Spleen (tissue), 11 donors: ENCODE measurements around the gene HOXA10. TPM values are rescaled to one million over a fixed set of nuclear protein-coding genes. Genes with fewer than 3 reads are reported as not detected.

Experiments used
- DNase-seq: peaks from one replicate; pipeline ENCODE4 v3.0.0-alpha.2; 2020
- H3K27ac ChIP-seq, 8 donors: fragments of 200-600 bp; sonication (generic) in 7 of 8; 1 replicate in 4 of 8; 2 replicates in 4 of 8; pipeline versions ENCODE4 v1.5.0 to v1.8.0; 2016 to 2021; ENCODE audit warnings: inconsistent platforms in 4 of 8, mild to moderate bottlenecking in 4 of 8, moderate library complexity in 1 of 8
- H3K27me3 ChIP-seq, 7 donors: fragments of 200-600 bp; sonication (generic) in 6 of 7; replicated peaks in 1 of 7; 1 replicate in 4 of 7; 2 replicates in 3 of 7; pipeline versions ENCODE4 v1.5.0 to v1.8.0; 2016 to 2021; ENCODE audit warnings: inconsistent platforms in 3 of 7, mild to moderate bottlenecking in 1 of 7
- H3K36me3 ChIP-seq, 6 donors: fragments of 200-600 bp; sonication (generic) in 5 of 6; 1 replicate in 4 of 6; 2 replicates in 2 of 6; pipeline versions ENCODE4 v1.5.0 to v1.8.0; 2016 to 2021; ENCODE audit warnings: inconsistent platforms in 2 of 6
- H3K4me1 ChIP-seq, 6 donors: fragments of 200-600 bp; sonication (generic) in 5 of 6; 1 replicate in 3 of 6; 2 replicates in 3 of 6; pipeline versions ENCODE4 v1.5.0 to v1.8.0; 2016 to 2021; ENCODE audit warnings: inconsistent platforms in 3 of 6
- H3K4me3 ChIP-seq, 8 donors: fragments of 200-600 bp; sonication (generic) in 7 of 8; 1 replicate in 4 of 8; 2 replicates in 4 of 8; pipeline versions ENCODE4 v1.5.0 to v1.8.0; 2016 to 2021; ENCODE audit warnings: inconsistent platforms in 4 of 8, mild to moderate bottlenecking in 4 of 8, moderate library complexity in 2 of 8
- H3K9me3 ChIP-seq, 8 donors: fragments of 200-600 bp; sonication (generic) in 7 of 8; 1 replicate in 4 of 8; 2 replicates in 4 of 8; pipeline versions ENCODE4 v1.5.0 to v1.8.0; 2016 to 2021; ENCODE audit warnings: inconsistent platforms in 4 of 8
- POLR2A ChIP-seq, 3 donors: fragments of 450-650 bp; IDR thresholded peaks; one replicate each; pipeline ENCODE4 v1.5.1; 2017; ENCODE audit warnings: antibody characterized with exemption in 3 of 3, mild to moderate bottlenecking in 1 of 3
- POLR2AphosphoS5 ChIP-seq, 3 donors: sonication (generic); formaldehyde crosslinking; IDR thresholded peaks; one replicate each; pipeline ENCODE4 v1.5.1; 2017; ENCODE audit warnings: antibody characterized with exemption in 3 of 3
- WGBS, 5 donors: extraction: QIAGEN DNeasy Blood & Tissue Kit in 3 of 5; methylation state at CpG; one replicate each; pipeline versions ENCODE4 v1.1.5 to v1.1.7; 2013 to 2018; 5-methylcytosine and 5-hydroxymethylcytosine counted together
- intact Hi-C: fragments of 100-400 bp; cut with DNase I; formaldehyde crosslinking; loops from one replicate; pipeline ENCODE4 v1.15.0; 2023; ENCODE audit warnings: low total_unique reads
- polyA plus RNA-seq, 3 donors: library from polyadenylated mRNA; stranded (reverse); fragments of 200-250 nt; gene quantifications; one replicate each; pipeline ENCODE4 v1.2.1, GENCODE V29; 2013
- total RNA-seq, 7 donors: library from RNA; depleted of rRNA in 3 of 7; stranded (reverse); fragments of >200 nt in 3 of 7; fragmentation: NEBNext Ultra II Directional in 4 of 7; extraction: Animal tissue kit (Norgen Biotek cat#: 25700) in 4 of 7; gene quantifications; one replicate each; pipeline versions ENCODE4 v1.1.0 to v1.2.1, GENCODE V29; 2016 to 2021
- TF ChIP-seq, protein P1 (sequence below), 11 experiments: fragments of 200-600 bp in 7 of 11; fragments of 450-650 bp in 4 of 11; sonication (generic) in 4 of 11; IDR thresholded peaks in 8 of 11; conservative IDR thresholded peaks in 3 of 11; 1 replicate in 7 of 11; 2 replicates in 4 of 11; pipeline versions ENCODE4 v1.4.0 to v1.8.0; 2016 to 2021; ENCODE audit warnings: antibody characterized with exemption in 11 of 11, inconsistent platforms in 4 of 11, mild to moderate bottlenecking in 1 of 11
- donor health status: healthy with polysubstance abuse.
- donor health status: DM: no; HTN: no; CAD: no; lungs with moderate emphysema.
- donor health status: DM: no; HTN: no; CAD: no.
- donor health status: Bipolar disorder and iron deficiency.
- donor health status: healthy.
- donor health status: DM: no; HTN: no; CAD: no.
- donor health status: DM: yes; HTN: yes; CAD: no.

The HOXA10 gene
- total and polyA plus RNA-seq, 10 donors = 0.05 to 0.72 (median 0.20) TPM; not detected in 4

DNA sequence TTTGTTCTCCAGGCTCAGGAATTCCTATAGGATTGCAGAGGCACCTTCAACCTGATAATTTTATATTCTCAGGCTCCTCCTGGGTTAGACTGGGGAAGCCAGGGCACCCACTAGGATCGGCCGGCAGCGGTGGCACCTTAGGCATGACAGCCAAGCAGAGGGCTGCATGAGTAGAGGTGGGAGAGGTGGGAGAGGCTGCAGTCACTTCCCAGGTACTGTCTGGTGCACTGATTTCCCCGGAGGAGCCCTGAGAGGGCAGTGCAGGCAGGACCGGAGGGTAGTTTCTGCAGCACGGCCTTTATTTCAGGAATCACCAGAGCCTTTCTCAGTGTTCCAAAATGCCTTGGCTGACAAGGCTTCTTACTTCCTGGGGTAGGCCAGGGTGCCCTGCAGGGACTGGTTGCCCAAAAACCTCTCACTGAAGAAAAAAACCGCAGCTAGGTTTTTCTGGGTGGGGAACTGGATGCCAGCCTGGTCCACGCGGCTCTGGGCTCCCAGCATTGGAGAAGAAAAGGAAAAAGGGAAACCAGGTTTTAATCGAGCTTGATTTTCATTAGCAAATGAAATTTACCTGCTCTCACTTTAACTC is 29.3 kb upstream of the HOXA10 start:
- no peaks in the 10 kb centered on the region for H3K9me3 ChIP-seq
- TF ChIP-seq POLR2AphosphoS5 (IDR thresholded peaks at IDR 0.05) (no peak), POLR2A (IDR thresholded peaks at IDR 0.05) (no peak)
- TF ChIP-seq, protein P1, sequence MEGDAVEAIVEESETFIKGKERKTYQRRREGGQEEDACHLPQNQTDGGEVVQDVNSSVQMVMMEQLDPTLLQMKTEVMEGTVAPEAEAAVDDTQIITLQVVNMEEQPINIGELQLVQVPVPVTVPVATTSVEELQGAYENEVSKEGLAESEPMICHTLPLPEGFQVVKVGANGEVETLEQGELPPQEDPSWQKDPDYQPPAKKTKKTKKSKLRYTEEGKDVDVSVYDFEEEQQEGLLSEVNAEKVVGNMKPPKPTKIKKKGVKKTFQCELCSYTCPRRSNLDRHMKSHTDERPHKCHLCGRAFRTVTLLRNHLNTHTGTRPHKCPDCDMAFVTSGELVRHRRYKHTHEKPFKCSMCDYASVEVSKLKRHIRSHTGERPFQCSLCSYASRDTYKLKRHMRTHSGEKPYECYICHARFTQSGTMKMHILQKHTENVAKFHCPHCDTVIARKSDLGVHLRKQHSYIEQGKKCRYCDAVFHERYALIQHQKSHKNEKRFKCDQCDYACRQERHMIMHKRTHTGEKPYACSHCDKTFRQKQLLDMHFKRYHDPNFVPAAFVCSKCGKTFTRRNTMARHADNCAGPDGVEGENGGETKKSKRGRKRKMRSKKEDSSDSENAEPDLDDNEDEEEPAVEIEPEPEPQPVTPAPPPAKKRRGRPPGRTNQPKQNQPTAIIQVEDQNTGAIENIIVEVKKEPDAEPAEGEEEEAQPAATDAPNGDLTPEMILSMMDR (IDR thresholded peaks at IDR 0.05 in 8 of 11, conservative IDR thresholded peaks at IDR 0.05 in 3 of 11) = no peak
- 0 to 14% (median 14%) methylated on average over 6 to 10 of the region's 10 CpGs for WGBS, 5 donors
- no peak overlapping the region for H3K4me3 ChIP-seq
- intact Hi-C loops = no loop called here
- H3K27me3 ChIP-seq = peaks cover 24 to 100% (median 96%) of the 10 kb centered on the region in 7 donors
- peaks cover 12 to 64% (median 48%) of the 10 kb centered on the region in 6 donors for H3K4me1 ChIP-seq
- no peak overlapping the region for H3K27ac ChIP-seq
- no peaks in the 10 kb centered on the region for H3K36me3 ChIP-seq
- no peak for DNase-seq

DNA sequence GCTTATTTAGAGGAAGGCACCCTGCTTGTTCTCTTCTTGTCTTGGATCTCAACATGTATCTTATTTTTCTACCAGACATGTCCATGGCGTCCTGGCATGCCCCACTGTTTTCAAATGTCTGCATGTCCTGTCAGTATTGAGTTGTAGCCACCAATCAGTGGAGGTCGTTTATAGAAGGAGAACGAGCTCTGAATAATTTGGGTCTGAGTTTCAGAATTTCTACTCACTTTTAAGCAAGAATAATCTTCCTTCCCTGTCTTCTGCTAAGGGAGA is 28.7 kb upstream of the HOXA10 start:
- H3K27ac ChIP-seq = no peak overlapping the region
- H3K27me3 ChIP-seq = peaks cover 26 to 100% (median 96%) of the 10 kb centered on the region in 7 donors
- intact Hi-C loops = no loop called here
- no peaks in the 10 kb centered on the region for H3K36me3 ChIP-seq
- no peak overlapping the region for H3K4me3 ChIP-seq
- no peak for TF ChIP-seq POLR2A (IDR thresholded peaks at IDR 0.05)
- TF ChIP-seq, protein P1 (IDR thresholded peaks at IDR 0.05 in 8 of 11, conservative IDR thresholded peaks at IDR 0.05 in 3 of 11) = no peak
- no peak for TF ChIP-seq POLR2AphosphoS5 (IDR thresholded peaks at IDR 0.05)
- H3K9me3 ChIP-seq = no peaks in the 10 kb centered on the region
- 5 to 16% (median 10%) methylated on average over 3 of the region's 3 CpGs for WGBS, 5 donors
- no peak for DNase-seq
- peaks cover 12 to 71% (median 54%) of the 10 kb centered on the region in 6 donors for H3K4me1 ChIP-seq

DNA sequence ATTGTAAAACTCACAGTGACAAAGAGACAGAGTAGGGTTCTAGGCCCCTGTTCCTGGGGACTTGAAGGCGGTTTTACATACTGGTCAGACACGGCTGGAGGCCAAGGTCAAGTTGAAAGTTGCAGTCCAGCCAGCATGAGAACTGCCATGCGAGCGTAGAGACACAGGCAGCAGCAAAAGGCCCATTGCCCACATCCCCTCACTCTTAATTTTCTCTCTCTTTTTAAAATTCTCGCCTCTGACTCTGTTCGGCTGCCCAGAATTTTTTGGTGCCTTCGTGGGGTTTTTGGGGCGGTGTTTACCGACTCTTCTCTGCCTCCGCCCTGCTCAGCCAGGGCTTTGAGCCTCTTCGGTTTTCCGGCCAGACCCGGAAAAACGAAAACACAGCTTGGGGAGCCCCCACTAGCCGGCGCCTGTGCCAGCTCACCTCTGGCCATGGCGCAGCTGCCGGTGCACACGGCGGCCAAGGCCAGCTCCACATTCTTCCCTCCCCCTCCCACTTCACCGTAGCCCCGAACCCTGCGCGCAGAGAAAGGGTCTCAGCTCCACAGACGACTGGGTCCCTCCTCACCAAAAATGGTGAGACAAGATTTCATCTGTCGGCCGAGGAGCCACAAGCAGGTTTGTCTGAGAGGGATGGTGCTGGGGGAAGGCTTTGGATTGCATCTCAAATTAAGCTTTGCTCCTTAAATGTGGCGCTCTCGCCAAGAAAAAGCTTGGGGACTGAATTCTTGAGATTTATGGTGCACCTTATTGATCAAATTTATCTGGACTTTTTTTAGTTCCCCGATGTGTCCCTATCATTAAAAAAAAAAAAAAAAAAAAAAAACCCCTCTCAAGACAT is 28.1 kb upstream of the HOXA10 start:
- no peaks in the 10 kb centered on the region for H3K9me3 ChIP-seq
- H3K27ac ChIP-seq = no peak overlapping the region
- no peaks in the 10 kb centered on the region for H3K36me3 ChIP-seq
- WGBS, 5 donors = 13 to 29% (median 18%) methylated on average over 19 to 30 of the region's 30 CpGs
- peaks cover 12 to 72% (median 54%) of the 10 kb centered on the region in 6 donors for H3K4me1 ChIP-seq
- peak in 2 of 3 donors; percentile 19 to 60 for TF ChIP-seq POLR2AphosphoS5 (IDR thresholded peaks at IDR 0.05)
- TF ChIP-seq POLR2A (IDR thresholded peaks at IDR 0.05) = no peak
- no peak overlapping the region for H3K4me3 ChIP-seq
- DNase-seq = peak; percentile 34
- H3K27me3 ChIP-seq = peaks cover 26 to 100% (median 96%) of the 10 kb centered on the region in 7 donors
- intact Hi-C loops = no loop called here

DNA sequence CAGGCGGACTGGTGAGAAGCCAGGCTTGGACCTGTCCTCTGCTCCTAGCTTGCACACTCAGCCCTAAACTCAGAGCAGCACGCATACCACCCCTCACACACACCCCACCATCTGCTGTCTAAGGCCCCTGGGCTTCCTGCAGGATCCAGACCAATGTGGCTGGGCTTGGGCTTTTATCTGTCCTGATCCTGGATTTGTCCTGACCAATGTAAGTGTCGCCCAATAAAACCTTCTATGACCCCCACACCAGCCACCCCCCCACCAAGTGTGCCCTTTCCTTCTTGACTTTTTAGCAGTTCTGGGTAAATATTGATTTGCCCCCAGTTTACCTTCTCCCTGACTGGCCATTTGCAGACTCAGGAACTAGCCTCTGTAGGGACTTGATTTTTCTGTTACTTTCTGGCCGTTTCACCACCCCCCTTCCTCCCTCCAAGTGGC is 27.5 kb upstream of the HOXA10 start:
- TF ChIP-seq, protein P1 (IDR thresholded peaks at IDR 0.05 in 8 of 11, conservative IDR thresholded peaks at IDR 0.05 in 3 of 11) = no peak
- no peak for TF ChIP-seq POLR2A (IDR thresholded peaks at IDR 0.05)
- TF ChIP-seq POLR2AphosphoS5 (IDR thresholded peaks at IDR 0.05) = no peak
- H3K9me3 ChIP-seq = no peaks in the 10 kb centered on the region
- H3K4me1 ChIP-seq = peaks cover 12 to 72% (median 54%) of the 10 kb centered on the region in 6 donors
- 7 to 13% (median 12%) methylated on average over 4 of the region's 4 CpGs for WGBS, 5 donors
- DNase-seq = peak; percentile 39
- no peaks in the 10 kb centered on the region for H3K36me3 ChIP-seq
- H3K4me3 ChIP-seq = peak overlapping the region in 4 of 8 donors; percentile 5 to 68 (median 6)
- H3K27me3 ChIP-seq = peaks cover 24 to 100% (median 96%) of the 10 kb centered on the region in 7 donors
- intact Hi-C loops = no loop called here
- no peak overlapping the region for H3K27ac ChIP-seq
